Measurements from ENCODE around the gene NR5A1.

The NR5A1 gene

DNA sequence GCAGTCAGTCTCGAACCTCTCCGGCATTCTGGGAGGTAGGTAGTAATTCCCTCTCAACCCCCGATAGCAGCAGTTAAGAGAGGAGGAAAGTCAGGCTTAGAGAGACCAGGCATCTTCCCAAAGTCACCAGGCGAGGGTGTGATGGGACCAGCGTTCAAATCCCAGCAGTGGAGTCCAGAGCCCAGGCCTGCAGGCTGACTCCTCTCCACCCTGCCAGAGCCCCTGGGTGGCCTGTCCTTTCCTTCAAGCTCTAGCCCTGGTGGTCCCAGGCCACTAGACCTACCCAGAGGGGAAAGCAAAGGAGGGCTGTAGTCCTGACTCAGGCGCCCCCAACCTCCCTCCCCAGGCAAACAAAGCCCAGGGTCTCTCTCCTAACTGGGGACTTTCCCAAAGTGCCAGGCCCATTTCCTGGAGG lies 4.2 kb upstream of the NR5A1 start:
- Histone ChIP-seq H3K27ac (0 out of 2 replicates have a peak overlapping the region, but pooled peaks have one; percentile 3), H3K36me3 (no peaks in the 10 kb centered on the region), H3K27me3 (ENCODE audit: insufficient read depth, low read depth, severe bottlenecking) (no peaks in the 10 kb centered on the region), H3K9me3 (ENCODE audit: severe bottlenecking) (no peaks in the 10 kb centered on the region), H3K4me3 (ENCODE audit: low read depth, low read length) (no peak overlapping the region)
- DNase-seq, result peak; percentile 62
- TF ChIP-seq, protein P1, sequence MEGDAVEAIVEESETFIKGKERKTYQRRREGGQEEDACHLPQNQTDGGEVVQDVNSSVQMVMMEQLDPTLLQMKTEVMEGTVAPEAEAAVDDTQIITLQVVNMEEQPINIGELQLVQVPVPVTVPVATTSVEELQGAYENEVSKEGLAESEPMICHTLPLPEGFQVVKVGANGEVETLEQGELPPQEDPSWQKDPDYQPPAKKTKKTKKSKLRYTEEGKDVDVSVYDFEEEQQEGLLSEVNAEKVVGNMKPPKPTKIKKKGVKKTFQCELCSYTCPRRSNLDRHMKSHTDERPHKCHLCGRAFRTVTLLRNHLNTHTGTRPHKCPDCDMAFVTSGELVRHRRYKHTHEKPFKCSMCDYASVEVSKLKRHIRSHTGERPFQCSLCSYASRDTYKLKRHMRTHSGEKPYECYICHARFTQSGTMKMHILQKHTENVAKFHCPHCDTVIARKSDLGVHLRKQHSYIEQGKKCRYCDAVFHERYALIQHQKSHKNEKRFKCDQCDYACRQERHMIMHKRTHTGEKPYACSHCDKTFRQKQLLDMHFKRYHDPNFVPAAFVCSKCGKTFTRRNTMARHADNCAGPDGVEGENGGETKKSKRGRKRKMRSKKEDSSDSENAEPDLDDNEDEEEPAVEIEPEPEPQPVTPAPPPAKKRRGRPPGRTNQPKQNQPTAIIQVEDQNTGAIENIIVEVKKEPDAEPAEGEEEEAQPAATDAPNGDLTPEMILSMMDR (IDR thresholded peaks at IDR 0.05; ENCODE audit: low read depth, low read length), result peak; percentile 52

GRCh38 chr9:124510650-124511425 lies 3.6 kb upstream of the NR5A1 start:
- Histone ChIP-seq H3K27ac (no peak overlapping the region), H3K27me3 (ENCODE audit: insufficient read depth, low read depth, severe bottlenecking) (no peaks in the 10 kb centered on the region)
- no peak for DNase-seq

DNA sequence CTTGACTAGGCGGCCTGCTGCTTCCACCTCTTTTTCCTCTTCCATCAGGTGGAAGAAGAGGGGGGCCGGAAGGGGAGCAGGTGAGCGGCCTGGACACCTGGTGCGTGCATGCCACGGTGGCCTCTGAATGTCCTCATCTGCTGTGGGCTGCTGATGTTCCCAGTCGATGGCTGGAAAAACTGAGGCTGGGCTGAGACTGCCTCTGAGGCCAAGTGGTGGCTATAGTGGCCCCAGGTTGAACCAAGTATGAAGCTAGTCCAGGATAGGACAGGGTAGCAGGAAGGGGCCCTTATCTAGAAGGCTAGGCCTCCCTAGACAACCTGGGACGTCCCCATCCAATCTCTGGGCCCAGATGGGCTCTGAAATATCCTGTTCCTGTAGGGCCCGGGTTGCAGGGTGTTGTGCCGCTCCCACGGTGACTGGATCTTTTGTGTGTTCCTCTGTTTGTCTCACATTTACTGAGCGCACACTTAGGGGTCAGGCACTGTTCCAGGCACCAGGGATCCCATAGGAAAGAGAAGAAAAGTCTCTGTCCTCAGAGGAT lies 753 bp upstream of the NR5A1 start:
- TF ChIP-seq, protein P1 (IDR thresholded peaks at IDR 0.05; ENCODE audit: low read depth, low read length), result no peak
- Histone ChIP-seq H3K27me3 (ENCODE audit: insufficient read depth, low read depth, severe bottlenecking) (peaks cover 13% of the 10 kb centered on the region), H3K9me3 (ENCODE audit: severe bottlenecking) (peaks cover 7% of the 10 kb centered on the region), H3K27ac (no peak overlapping the region), H3K4me3 (ENCODE audit: low read depth, low read length) (no peak overlapping the region), H3K36me3 (no peaks in the 10 kb centered on the region)
- no peak for DNase-seq

More at GRCh38 chr9:124510650-124511425, 3.6 kb upstream of the NR5A1 start:
- TF ChIP-seq, protein P1 (IDR thresholded peaks at IDR 0.05; ENCODE audit: low read depth, low read length), result no peak
- H3K36me3 ChIP-seq, result no peaks in the 10 kb centered on the region
- H3K4me3 ChIP-seq (ENCODE audit: low read depth, low read length), result no peak overlapping the region
- H3K9me3 ChIP-seq (ENCODE audit: severe bottlenecking), result no peaks in the 10 kb centered on the region

DNA sequence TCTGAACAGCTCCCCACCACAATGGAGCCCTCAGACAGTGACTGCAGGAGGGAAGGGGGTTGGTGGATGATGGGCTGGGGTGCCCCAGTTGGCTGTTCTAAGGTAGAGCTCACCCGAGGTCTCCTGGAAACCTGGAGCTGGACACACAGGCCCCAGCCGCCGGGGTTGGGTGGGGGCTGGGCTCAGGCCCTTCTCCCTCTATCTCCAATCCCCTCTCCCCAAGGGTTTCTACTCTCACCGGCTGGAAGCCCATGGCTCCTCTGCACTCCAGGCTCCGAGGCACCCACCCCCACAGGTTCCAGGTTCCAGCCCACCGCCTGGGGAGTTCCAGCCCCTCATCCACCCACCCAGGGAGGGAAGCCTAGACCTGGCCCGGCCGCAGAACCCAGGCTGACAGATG lies 766 bp downstream of the NR5A1 start:
- Histone ChIP-seq H3K9me3 (ENCODE audit: severe bottlenecking) (peaks cover 7% of the 10 kb centered on the region), H3K27ac (no peak overlapping the region), H3K4me3 (ENCODE audit: low read depth, low read length) (no peak overlapping the region), H3K36me3 (no peaks in the 10 kb centered on the region), H3K27me3 (ENCODE audit: insufficient read depth, low read depth, severe bottlenecking) (peaks cover 13% of the 10 kb centered on the region)
- DNase-seq, result no peak
- TF ChIP-seq, protein P1 (IDR thresholded peaks at IDR 0.05; ENCODE audit: low read depth, low read length), result no peak

- H3K27me3 ChIP-seq (ENCODE audit: insufficient read depth, low read depth, severe bottlenecking), result peaks cover 13% of the 10 kb centered on the region
- no peak for DNase-seq
- H3K4me3 ChIP-seq (ENCODE audit: low read depth, low read length), result no peak overlapping the region
- H3K9me3 ChIP-seq (ENCODE audit: severe bottlenecking), result peaks cover 7% of the 10 kb centered on the region
- H3K27ac ChIP-seq, result no peak overlapping the region
- TF ChIP-seq, protein P1 (IDR thresholded peaks at IDR 0.05; ENCODE audit: low read depth, low read length), result no peak
- no peaks in the 10 kb centered on the region for H3K36me3 ChIP-seq
Observed at GRCh38 chr9:124505901-124506346, 1.3 kb downstream of the NR5A1 start.

Measured in WERI-Rb-1 (cell line).